Hepatocyte (in vitro differentiated cells): ENCODE results near the gene EQTN.

Experiments
- EZH2 ChIP-seq: fragments of 200-600 bp; sonication (generic); IDR thresholded peaks from 2 replicates; pipeline ENCODE4 v1.6.1; 2016; ENCODE audit warnings: antibody characterized with exemption, mild to moderate bottlenecking, borderline replicate concordance
- EZH2phosphoT487 ChIP-seq: fragments of 200-600 bp; sonication (generic); IDR thresholded peaks from one replicate; pipeline ENCODE4 v1.6.1; 2018; ENCODE audit warnings: antibody characterized with exemption, mild to moderate bottlenecking, low read depth, moderate library complexity; ENCODE audit not compliant: unreplicated experiment, severe bottlenecking
- TF ChIP-seq, protein P1 (sequence below): fragments of 200-600 bp; sonication (generic); IDR thresholded peaks from 2 replicates; pipeline ENCODE4 v1.5.1; 2016; ENCODE audit warnings: antibody characterized with exemption, mild to moderate bottlenecking; ENCODE audit not compliant: poor library complexity

DNA sequence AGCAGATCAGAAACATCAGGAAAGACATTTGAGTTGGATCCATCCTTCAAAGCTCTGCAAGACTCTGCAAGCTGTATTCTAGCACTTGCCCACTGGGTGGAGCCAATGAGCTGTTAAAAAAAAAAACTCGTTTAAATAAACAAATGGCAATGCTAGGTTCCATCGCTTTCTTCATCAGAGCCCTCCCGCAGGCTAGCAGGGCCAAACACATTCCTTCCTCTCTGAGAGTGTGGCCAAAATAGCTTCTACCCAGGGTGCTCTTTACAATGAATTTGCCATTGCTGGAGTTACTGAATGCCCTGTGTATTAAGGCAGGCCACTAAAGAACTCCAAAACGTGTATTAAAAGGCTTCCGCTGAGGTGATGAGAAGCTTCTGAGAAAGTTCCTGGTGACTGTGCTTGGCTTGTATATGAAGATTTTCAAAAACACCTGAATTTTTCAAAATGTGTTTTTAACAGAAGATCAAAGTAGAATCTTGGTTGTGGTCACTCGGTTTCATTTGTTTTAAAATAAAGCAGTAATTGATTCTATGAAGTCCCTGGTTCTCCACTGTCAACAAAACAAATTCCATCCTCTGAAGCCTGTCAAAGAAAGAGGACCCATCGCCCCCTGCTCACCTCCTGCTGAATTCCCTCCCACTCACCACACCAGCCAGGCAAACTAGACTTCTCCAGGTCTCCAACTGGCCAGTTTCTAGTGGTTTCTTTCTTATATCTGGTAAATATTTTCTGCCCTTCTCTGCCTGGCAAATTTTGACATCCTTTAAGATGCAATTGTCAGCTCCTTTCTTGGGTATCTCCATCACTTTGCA, 36.5 kb upstream of the EQTN start:
- TF ChIP-seq, protein P1, sequence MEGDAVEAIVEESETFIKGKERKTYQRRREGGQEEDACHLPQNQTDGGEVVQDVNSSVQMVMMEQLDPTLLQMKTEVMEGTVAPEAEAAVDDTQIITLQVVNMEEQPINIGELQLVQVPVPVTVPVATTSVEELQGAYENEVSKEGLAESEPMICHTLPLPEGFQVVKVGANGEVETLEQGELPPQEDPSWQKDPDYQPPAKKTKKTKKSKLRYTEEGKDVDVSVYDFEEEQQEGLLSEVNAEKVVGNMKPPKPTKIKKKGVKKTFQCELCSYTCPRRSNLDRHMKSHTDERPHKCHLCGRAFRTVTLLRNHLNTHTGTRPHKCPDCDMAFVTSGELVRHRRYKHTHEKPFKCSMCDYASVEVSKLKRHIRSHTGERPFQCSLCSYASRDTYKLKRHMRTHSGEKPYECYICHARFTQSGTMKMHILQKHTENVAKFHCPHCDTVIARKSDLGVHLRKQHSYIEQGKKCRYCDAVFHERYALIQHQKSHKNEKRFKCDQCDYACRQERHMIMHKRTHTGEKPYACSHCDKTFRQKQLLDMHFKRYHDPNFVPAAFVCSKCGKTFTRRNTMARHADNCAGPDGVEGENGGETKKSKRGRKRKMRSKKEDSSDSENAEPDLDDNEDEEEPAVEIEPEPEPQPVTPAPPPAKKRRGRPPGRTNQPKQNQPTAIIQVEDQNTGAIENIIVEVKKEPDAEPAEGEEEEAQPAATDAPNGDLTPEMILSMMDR, result peak; percentile 90
- TF ChIP-seq EZH2phosphoT487, result no peak
- no peak for TF ChIP-seq EZH2
